WTC11 (cell line): Measurements from ENCODE around the gene ZNF625. TPM values are rescaled to one million over a fixed set of nuclear protein-coding genes. Genes with fewer than 3 reads are reported as not detected.
A peak's percentile ranks its signal among the peaks of the same experiment; 100 is the strongest.

Experiments used
- ATAC-seq: fragments of 200-7000 bp; cut with Tn5 transposase; 2 replicates; pipeline ENCODE4 v1.10.0; 2021; ENCODE audit warnings: mild to moderate bottlenecking, moderate library complexity
- CTCF ChIA-PET: fragments of 300-600 bp; sonication (Branson Sonifier 250); formaldehyde crosslinking; loops from one replicate; lab custom pipeline; 2021; ENCODE audit warnings: antibody characterized with exemption; lab: Charles Lee
- POLR2A ChIA-PET: fragments of 350-600 bp; sonication (Branson Sonifier 250); formaldehyde crosslinking; loops from one replicate; lab custom pipeline; 2021; ENCODE audit warnings: antibody characterized with exemption; lab: Charles Lee
- DNase-seq: peaks from one replicate; pipeline ENCODE4 v3.0.0; 2021; ENCODE audit warnings: low spot score
- H3K27ac Mint-ChIP-seq: 2 replicates; pipeline ENCODE4 v1.8.0; 2021; ENCODE audit warnings: mixed read lengths
- H3K27me3 Mint-ChIP-seq: 2 replicates; pipeline ENCODE4 v1.8.0; 2021; ENCODE audit warnings: low read depth, mild to moderate bottlenecking, moderate library complexity, mixed read lengths
- H3K36me3 Mint-ChIP-seq: 2 replicates; pipeline ENCODE4 v1.8.0; 2021; ENCODE audit warnings: mixed read lengths
- H3K4me1 Mint-ChIP-seq: 2 replicates; pipeline ENCODE4 v1.8.0; 2022; ENCODE audit warnings: mixed read lengths
- H3K4me3 Mint-ChIP-seq: 2 replicates; pipeline ENCODE4 v1.8.0; 2021; ENCODE audit warnings: mild to moderate bottlenecking, moderate library complexity, mixed read lengths
- H3K9me3 Mint-ChIP-seq: 2 replicates; pipeline ENCODE4 v1.8.0; 2021; ENCODE audit warnings: mixed read lengths
- IRF1 ChIP-seq: sonication (generic); formaldehyde crosslinking; IDR thresholded peaks from 2 replicates; pipeline ENCODE4 v1.8.0; 2023; ENCODE audit warnings: missing genetic modification reagents
- KAT7 ChIP-seq: sonication (generic); formaldehyde crosslinking; IDR thresholded peaks from 2 replicates; pipeline ENCODE4 v1.8.1; 2023; ENCODE audit warnings: missing genetic modification reagents, mild to moderate bottlenecking, borderline replicate concordance
- NFE2L1 ChIP-seq: sonication (generic); formaldehyde crosslinking; IDR thresholded peaks from 2 replicates; pipeline ENCODE4 v1.8.1; 2023; ENCODE audit warnings: missing genetic modification reagents
- NR1H2 ChIP-seq: sonication (generic); formaldehyde crosslinking; IDR thresholded peaks from 2 replicates; pipeline ENCODE4 v1.9.0; 2021; ENCODE audit warnings: mild to moderate bottlenecking, moderate library complexity, missing genetic modification reagents
- RORB ChIP-seq: fragments of 250-450 bp; sonication (Bioruptor Pico); IDR thresholded peaks from 2 replicates; pipeline ENCODE4 v1.9.0; 2021; ENCODE audit warnings: mild to moderate bottlenecking
- SMAD3 ChIP-seq: sonication (generic); formaldehyde crosslinking; IDR thresholded peaks from 2 replicates; pipeline ENCODE4 v1.8.0; 2022; ENCODE audit warnings: missing genetic modification reagents, mild to moderate bottlenecking, borderline replicate concordance
- STAT6 ChIP-seq: sonication (generic); formaldehyde crosslinking; conservative IDR thresholded peaks from 2 replicates; pipeline ENCODE4 v1.8.1; 2023; ENCODE audit warnings: mild to moderate bottlenecking, low read depth, missing genetic modification reagents, moderate library complexity
- ZBTB21 ChIP-seq: sonication (generic); formaldehyde crosslinking; IDR thresholded peaks from 2 replicates; pipeline ENCODE4 v1.8.1; 2023; ENCODE audit warnings: mild to moderate bottlenecking, missing genetic modification reagents, borderline replicate concordance
- ZNF219 ChIP-seq: sonication (generic); formaldehyde crosslinking; IDR thresholded peaks from 2 replicates; pipeline ENCODE4 v1.8.0; 2023; ENCODE audit warnings: missing genetic modification reagents, mild to moderate bottlenecking, borderline replicate concordance
- ZNF317 ChIP-seq: sonication (generic); formaldehyde crosslinking; IDR thresholded peaks from 2 replicates; pipeline ENCODE4 v1.8.1; 2023; ENCODE audit warnings: low read depth, mild to moderate bottlenecking, moderate library complexity, missing genetic modification reagents, borderline replicate concordance
- ZNF416 ChIP-seq: fragments of 250-450 bp; sonication (Bioruptor Pico); IDR thresholded peaks from 2 replicates; pipeline ENCODE4 v1.9.0; 2021; ENCODE audit warnings: mild to moderate bottlenecking, inconsistent platforms
- total RNA-seq: library from RNA; stranded (reverse); gene quantifications from 3 replicates; pipeline ENCODE4 v1.2.3, GENCODE V29; 2021
- TF ChIP-seq, protein P1 (sequence below): fragments of 200-600 bp; IDR thresholded peaks from 2 replicates; pipeline ENCODE4 v1.8.0; 2022; ENCODE audit warnings: antibody characterized with exemption
- TF ChIP-seq, protein P2 (sequence below): fragments of 250-450 bp; sonication (Bioruptor Pico); conservative IDR thresholded peaks from 2 replicates; pipeline ENCODE4 v1.9.0; 2021; ENCODE audit warnings: mild to moderate bottlenecking
- TF ChIP-seq, protein P3 (sequence below): sonication (generic); formaldehyde crosslinking; IDR thresholded peaks from 2 replicates; pipeline ENCODE4 v1.8.1; 2022; ENCODE audit warnings: low read depth, missing genetic modification reagents, borderline replicate concordance

Gene ZNF625
- total RNA-seq, 1 experiment from 2014 or later = 24.5 TPM

- TF ChIP-seq, protein P1, sequence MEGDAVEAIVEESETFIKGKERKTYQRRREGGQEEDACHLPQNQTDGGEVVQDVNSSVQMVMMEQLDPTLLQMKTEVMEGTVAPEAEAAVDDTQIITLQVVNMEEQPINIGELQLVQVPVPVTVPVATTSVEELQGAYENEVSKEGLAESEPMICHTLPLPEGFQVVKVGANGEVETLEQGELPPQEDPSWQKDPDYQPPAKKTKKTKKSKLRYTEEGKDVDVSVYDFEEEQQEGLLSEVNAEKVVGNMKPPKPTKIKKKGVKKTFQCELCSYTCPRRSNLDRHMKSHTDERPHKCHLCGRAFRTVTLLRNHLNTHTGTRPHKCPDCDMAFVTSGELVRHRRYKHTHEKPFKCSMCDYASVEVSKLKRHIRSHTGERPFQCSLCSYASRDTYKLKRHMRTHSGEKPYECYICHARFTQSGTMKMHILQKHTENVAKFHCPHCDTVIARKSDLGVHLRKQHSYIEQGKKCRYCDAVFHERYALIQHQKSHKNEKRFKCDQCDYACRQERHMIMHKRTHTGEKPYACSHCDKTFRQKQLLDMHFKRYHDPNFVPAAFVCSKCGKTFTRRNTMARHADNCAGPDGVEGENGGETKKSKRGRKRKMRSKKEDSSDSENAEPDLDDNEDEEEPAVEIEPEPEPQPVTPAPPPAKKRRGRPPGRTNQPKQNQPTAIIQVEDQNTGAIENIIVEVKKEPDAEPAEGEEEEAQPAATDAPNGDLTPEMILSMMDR = no peak
- TF ChIP-seq, protein P2, sequence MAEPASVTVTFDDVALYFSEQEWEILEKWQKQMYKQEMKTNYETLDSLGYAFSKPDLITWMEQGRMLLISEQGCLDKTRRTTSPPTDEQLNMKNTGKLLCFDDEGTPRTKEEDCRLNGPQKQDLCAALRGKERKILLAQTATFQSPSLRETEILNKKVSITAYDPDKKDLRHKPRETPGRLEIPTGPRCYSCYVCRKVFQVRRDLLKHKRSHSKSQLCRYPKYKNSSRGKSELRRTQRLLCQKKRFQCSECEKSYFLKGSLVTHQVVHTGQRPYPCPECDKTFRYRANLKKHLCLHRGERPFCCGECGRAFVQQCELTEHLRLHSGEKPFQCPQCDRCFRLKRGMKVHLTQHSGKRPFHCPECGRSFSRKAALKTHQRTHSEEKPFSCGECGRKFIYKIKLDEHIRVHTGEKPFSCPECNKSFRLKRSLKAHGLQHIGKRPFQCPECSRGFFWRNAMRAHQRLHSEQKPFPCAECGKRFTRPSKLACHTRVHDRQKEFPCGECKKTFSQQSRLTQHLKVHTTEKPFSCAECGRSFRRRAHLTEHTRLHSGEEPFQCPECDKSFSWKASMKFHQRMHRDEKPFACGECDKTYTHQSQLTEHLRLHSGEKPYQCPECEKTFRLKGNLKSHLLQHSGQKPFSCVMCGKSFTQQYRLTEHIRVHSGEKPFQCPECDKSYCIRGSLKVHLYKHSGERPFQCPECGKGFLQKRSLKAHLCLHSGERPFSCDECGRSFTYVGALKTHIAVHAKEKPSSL (CRISPR knock-in tag) = no peak
- no peak for TF ChIP-seq KAT7 (CRISPR knock-in tag)
- TF ChIP-seq IRF1 (CRISPR knock-in tag) = no peak
- TF ChIP-seq STAT6 (CRISPR knock-in tag) = no peak
- TF ChIP-seq NR1H2 (CRISPR knock-in tag) = no peak
Measured at GRCh38 chr19:12113121-12113520, 43.4 kb downstream of the ZNF625 start (continued).

- Mint-ChIP-seq H3K4me3 (no peak overlapping the region), H3K4me1 (no peaks in the 10 kb centered on the region), H3K36me3 (peaks cover 75% of the 10 kb centered on the region), H3K27me3 (peaks cover 5% of the 10 kb centered on the region; the same call in 1 of the 2 replicates), H3K27ac (peak overlapping the region; percentile 58), H3K9me3 (peaks cover 42% of the 10 kb centered on the region)
- no peak for DNase-seq
- POLR2A ChIA-PET = no interaction called here
- no peak for ATAC-seq
- TF ChIP-seq, protein P1 = no peak
- no peak for TF ChIP-seq SMAD3
- no peak for TF ChIP-seq ZNF219 (CRISPR knock-in tag)
- TF ChIP-seq NFE2L1 = no peak
- no peak for TF ChIP-seq ZNF317 (CRISPR knock-in tag)
- TF ChIP-seq, protein P3, sequence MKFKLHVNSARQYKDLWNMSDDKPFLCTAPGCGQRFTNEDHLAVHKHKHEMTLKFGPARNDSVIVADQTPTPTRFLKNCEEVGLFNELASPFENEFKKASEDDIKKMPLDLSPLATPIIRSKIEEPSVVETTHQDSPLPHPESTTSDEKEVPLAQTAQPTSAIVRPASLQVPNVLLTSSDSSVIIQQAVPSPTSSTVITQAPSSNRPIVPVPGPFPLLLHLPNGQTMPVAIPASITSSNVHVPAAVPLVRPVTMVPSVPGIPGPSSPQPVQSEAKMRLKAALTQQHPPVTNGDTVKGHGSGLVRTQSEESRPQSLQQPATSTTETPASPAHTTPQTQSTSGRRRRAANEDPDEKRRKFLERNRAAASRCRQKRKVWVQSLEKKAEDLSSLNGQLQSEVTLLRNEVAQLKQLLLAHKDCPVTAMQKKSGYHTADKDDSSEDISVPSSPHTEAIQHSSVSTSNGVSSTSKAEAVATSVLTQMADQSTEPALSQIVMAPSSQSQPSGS (CRISPR knock-in tag) = no peak
- TF ChIP-seq ZNF416 = no peak
- TF ChIP-seq RORB (CRISPR knock-in tag) = no peak
- no peak for TF ChIP-seq ZBTB21 (CRISPR knock-in tag)
- CTCF ChIA-PET = no interaction called here
Measured at GRCh38 chr19:12112701-12113100, 43.8 kb downstream of the ZNF625 start.
